B cell (primary cell): ENCODE data around the gene PIM1. TPM values are rescaled to one million over a fixed set of nuclear protein-coding genes. Genes with fewer than 3 reads are reported as not detected.

Source experiments
- polyA plus RNA-seq: library from polyadenylated mRNA; depleted of rRNA; stranded (reverse); fragments of >200 nt; gene quantifications from 2 replicates; pipeline ENCODE4 v1.2.3, GENCODE V29; 2012
- total RNA-seq, 2 donors: library from RNA; stranded (reverse); fragments of 120-200 nt in 1 of 2; gene quantifications; 1 replicate in 1 of 2; 2 replicates in 1 of 2; pipeline versions ENCODE4 v1.2.3 to v1.2.4, GENCODE V29; 2013 to 2022

Gene PIM1
- total and polyA plus RNA-seq, 2 donors (not counting 1 experiment from before 2014, with no cell fraction given) = 13.6 to 102 TPM

Other genes starting within 250 kb of the PIM1 start
- 1.1 and 1.4 TPM in 2 replicates for gene PI16, start 215.4 kb upstream of the PIM1 start, total RNA-seq
- gene PI16, start 215.4 kb upstream of the PIM1 start, polyA plus RNA-seq = 1.4 and 7.4 TPM in 2 replicates
- 150 and 160 TPM in 2 replicates for gene MTCH1, start 184.0 kb upstream of the PIM1 start, total RNA-seq
- 91.7 and 145 TPM in 2 replicates for gene MTCH1, start 184.0 kb upstream of the PIM1 start, polyA plus RNA-seq
- gene FGD2, start 164.5 kb upstream of the PIM1 start, total RNA-seq = 352 and 360 TPM in 2 replicates
- 444 and 682 TPM in 2 replicates for gene FGD2, start 164.5 kb upstream of the PIM1 start, polyA plus RNA-seq
- 11.2 and 12.5 TPM in 2 replicates for gene TBC1D22B, start 87.6 kb downstream of the PIM1 start, total RNA-seq
- gene TBC1D22B, start 87.6 kb downstream of the PIM1 start, polyA plus RNA-seq = 5.1 and 5.3 TPM in 2 replicates
- gene TMEM217, start 88.0 kb downstream of the PIM1 start, total RNA-seq = 0.19 and 1.2 TPM in 2 replicates
- gene TMEM217, start 88.0 kb downstream of the PIM1 start, polyA plus RNA-seq = 0.49 and 0.73 TPM in 2 replicates
- gene RNF8, start 183.8 kb downstream of the PIM1 start, total RNA-seq = 16.9 and 18.8 TPM in 2 replicates
- 5.3 and 7.4 TPM in 2 replicates for gene RNF8, start 183.8 kb downstream of the PIM1 start, polyA plus RNA-seq